SIG-M5 treated with dmso at 0.1 percent for 504 hours (cell line): ENCODE data around the gene MAST2.
"Not testable (repeated sequence)": the region's sequence is repeated elsewhere in the genome, so short reads cannot be mapped to it uniquely, and the experiment has no call there.

Experiments used
- DNase-seq: peaks from one replicate; lab custom pipeline; 2025; ENCODE audit not compliant: unreplicated experiment; lab: John Stamatoyannopoulos, UW

The MAST2 gene

DNA sequence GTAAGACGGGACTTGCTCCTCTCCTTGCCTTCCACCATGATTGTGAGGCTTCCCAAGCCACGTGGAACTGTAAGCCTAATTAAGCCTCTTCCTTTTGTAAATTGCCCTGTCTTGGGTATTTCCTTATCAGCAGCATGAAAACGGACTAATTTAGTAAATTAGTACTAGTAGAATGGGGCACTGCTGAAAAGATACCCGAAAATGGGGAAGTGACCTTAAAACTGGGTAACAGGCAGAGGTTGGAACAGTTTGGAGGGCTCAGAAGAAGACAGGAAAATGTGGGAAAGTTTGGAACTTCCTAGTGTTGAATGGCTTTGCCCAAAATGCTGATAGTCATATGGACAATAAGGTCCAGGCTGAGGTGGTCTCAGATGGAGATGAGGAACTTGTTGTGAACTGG is 253.8 kb downstream of the MAST2 start:
- not testable (repeated sequence) for DNase-seq

- DNase-seq: no peak
Observed at GRCh38 chr1:46057781-46058180, 254.4 kb downstream of the MAST2 start.

- no peak for DNase-seq
Observed at GRCh38 chr1:46058936-46059335, 255.5 kb downstream of the MAST2 start.

DNA sequence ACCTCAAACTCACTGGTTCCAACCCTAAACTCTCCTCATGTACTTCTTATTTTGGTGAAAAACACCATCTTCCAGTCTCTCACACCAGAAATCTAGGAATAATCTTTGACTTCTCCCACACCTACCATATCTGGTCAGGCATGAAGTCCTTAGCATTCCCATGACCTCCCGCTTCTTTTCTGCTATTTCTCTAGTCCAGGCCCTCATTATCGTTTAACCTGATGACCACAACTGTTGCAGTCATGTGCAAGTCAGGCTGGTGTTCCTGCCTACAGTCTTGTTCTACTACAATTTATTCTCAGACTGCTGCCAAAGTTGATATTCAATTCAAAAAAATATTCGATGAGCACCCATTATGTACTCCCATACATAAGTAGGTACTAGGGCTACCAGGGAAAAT is 257.7 kb downstream of the MAST2 start:
- DNase-seq: no peak

GRCh38 chr1:46062651-46063319 is 259.4 kb downstream of the MAST2 start:
- DNase-seq: no peak

DNA sequence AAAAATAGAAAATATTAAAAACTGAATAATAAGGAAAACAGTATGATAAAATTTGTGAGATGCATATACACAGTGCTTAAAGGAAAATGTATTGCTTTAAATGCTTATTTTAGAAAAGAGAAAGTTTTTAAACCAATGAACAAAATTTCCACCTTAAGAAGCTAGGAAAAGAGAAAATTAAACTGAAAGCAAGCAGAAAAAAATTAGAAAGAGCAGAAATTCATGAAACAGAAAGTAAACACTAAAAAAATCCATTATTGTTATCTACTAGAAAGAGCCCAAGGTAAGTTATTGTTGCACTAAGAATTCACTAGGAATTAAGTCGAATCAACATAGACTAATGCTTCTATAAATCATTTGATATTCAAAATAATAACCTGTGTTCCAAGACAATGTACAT is 261.3 kb downstream of the MAST2 start:
- DNase-seq: no peak

DNA sequence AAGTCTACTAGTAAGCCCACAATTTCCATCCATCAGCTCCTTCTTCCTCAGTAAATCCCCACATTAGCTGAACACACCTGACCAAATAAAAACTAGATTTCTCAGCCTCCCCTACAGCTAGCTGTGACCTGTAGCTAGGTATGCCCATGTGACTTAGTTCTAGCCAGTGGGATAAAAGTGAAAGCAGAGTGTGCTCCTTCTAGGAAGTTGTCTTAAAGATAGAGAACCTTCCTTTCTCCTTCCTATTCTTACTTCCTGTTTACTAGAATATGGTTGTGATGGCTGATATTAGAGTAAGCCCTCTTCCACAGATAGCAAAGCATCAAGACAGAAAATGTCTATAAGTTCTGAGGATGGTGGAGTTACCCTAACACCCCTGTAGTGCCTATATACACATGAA is 262.0 kb downstream of the MAST2 start:
- DNase-seq: peak; percentile 24

- no peak for DNase-seq
Observed at GRCh38 chr1:46067652-46068051, 264.2 kb downstream of the MAST2 start.

- DNase-seq: no peak
Observed at GRCh38 chr1:46068525-46068924, 265.1 kb downstream of the MAST2 start.

DNA sequence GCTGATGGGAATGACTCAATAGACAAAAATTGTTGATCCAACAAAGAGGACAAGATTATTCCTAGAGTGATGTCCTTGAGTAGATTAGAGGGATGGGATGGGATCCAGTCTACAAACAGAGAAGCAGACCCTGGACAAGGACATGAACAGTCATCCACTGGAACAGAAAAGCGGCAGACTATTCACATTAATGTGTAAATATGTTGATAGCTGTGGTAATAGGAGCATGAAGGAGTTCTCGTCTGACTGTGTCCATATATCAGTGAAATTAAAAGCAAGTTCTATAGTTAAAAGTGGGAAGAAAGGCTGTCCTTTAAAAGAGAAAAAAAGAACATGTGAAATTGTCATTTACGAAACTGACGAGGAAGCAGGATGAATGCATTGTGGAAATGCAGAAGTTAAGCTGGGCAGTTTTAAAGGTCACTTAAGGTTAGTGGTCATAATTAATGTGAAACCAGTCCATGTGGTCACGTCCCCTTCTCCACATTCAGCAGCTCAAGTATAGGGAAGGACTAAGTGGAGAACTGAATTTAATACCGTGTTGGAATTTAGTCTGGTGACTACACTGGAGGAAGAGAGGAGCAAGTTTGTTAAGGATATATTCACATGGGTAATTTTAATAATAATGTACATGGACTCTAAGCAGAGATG is 266.9 kb downstream of the MAST2 start:
- peak; percentile 49 for DNase-seq

DNA sequence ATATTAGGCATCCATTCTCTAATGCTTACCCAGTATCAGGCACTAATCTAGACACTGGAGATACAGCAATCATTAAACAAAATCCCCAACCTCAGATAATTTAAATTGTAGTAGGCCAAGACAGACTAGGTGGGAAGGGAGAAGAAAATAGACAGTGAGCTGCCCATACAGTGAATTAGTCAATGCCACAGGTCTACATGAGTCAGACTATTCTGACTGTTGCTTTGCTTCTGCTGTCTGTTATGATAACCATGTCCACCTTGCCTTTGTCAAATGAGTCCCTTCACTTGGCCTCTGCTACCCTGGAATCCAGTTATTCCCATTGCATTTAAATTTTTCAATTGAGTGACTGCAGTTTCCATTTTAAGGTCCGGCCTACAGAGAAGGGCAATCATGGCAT is 269.6 kb downstream of the MAST2 start:
- no peak for DNase-seq

GRCh38 chr1:46076343-46076742 is 272.9 kb downstream of the MAST2 start:
- no peak for DNase-seq

GRCh38 chr1:46077644-46078043 is 274.2 kb downstream of the MAST2 start:
- no peak for DNase-seq

DNA sequence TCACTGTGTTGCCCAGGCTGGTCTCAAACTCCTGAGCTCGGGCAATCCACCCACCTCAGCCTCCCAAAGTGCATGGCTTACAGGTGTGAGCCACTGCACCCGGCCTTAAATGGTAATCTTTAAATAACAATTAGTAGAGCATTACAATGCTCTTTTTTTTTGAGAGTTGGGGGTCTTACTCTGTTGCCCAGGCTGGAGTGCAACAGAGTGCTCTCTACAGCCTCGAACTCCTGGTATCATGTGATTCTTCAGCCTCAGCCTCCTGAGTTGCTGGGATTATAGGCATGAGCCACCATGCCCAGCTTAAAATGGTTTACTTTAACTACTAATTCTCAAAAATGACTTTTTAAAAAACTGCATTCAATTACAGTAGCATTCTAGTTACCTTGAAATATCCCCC is 276.8 kb downstream of the MAST2 start:
- no peak for DNase-seq

GRCh38 chr1:46081206-46081605 is 277.8 kb downstream of the MAST2 start:
- DNase-seq: no peak

DNA sequence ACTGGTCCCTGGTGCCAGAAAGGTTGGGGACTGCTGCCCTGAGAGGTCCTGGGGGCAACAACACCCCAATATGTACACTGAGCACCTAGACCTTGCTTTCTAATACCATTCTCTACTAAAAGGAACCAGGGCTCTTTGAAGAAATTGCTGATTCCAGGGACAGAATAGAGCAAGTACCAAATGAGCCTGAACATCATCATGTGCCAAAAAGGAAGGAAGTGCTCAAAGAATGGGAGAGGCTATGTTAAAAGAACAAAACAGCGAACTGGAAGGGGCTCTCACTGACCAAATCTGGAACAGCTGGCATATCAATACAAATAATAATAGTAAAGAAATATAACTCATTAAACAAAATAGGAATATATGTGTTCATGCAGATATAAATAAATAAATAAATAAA is 278.2 kb downstream of the MAST2 start:
- DNase-seq: no peak

GRCh38 chr1:46083579-46083978 is 280.2 kb downstream of the MAST2 start:
- DNase-seq: no peak

GRCh38 chr1:46084553-46085451 is 281.4 kb downstream of the MAST2 start:
- DNase-seq: no peak
